PC-3 (cell line): ENCODE results near the gene CKAP5. TPM values are rescaled to one million over a fixed set of nuclear protein-coding genes. Genes with fewer than 3 reads are reported as not detected.

Source experiments
- ATAC-seq: fragments of 200-7000 bp; cut with Tn5 transposase; 2 replicates; pipeline ENCODE4 v1.9.1; 2020; ENCODE audit warnings: mild to moderate bottlenecking, moderate library complexity
- BruUV-seq: library from RNA; stranded (reverse); fragments of 400-500 nt; replicated peaks from 2 replicates; lab custom pipeline; 2021; lab: Mats Ljungman, UMichigan
- CTCF ChIA-PET: fragments of 300-600 bp; sonication (Branson Sonifier 250); formaldehyde crosslinking; loops from one replicate; lab custom pipeline; 2022; ENCODE audit warnings: antibody characterized with exemption; lab: Charles Lee
- POLR2A ChIA-PET: fragments of 300-600 bp; sonication (Branson Sonifier 250); formaldehyde crosslinking; loops from one replicate; lab custom pipeline; 2022; ENCODE audit warnings: antibody characterized with exemption; ENCODE audit not compliant: unreplicated experiment; lab: Charles Lee
- DNase-seq: peaks from one replicate; pipeline ENCODE4 v3.0.0-alpha.2; 2015
- H2AFZ ChIP-seq: fragments of 300-600 bp; sonication (generic); 2 replicates; pipeline ENCODE4 v1.6.0; 2016; ENCODE audit warnings: antibody characterized with exemption, low read length
- H3F3A ChIP-seq: fragments of 300-600 bp; sonication (generic); one replicate; pipeline ENCODE4 v1.6.0; 2017; ENCODE audit warnings: antibody characterized with exemption, low read length, control low read depth, mild to moderate bottlenecking; ENCODE audit not compliant: unreplicated experiment
- H3K27ac ChIP-seq: fragments of 300-600 bp; sonication (generic); 2 replicates; pipeline ENCODE4 v1.5.1; 2016; ENCODE audit warnings: mild to moderate bottlenecking, low read length
- H3K27me3 ChIP-seq: fragments of 300-600 bp; sonication (generic); 2 replicates; pipeline ENCODE4 v1.6.1; 2016; ENCODE audit warnings: low read length, mixed read lengths
- H3K36me3 ChIP-seq: fragments of 300-600 bp; sonication (generic); 2 replicates; pipeline ENCODE4 v1.6.1; 2016; ENCODE audit warnings: low read depth, mixed run types, low read length, mixed read lengths
- H3K4me1 ChIP-seq: fragments of 300-600 bp; sonication (generic); 2 replicates; pipeline ENCODE4 v1.5.1; 2016; ENCODE audit warnings: low read length; ENCODE audit not compliant: insufficient read depth
- H3K4me2 ChIP-seq: fragments of 300-600 bp; sonication (generic); 2 replicates; pipeline ENCODE4 v1.6.0; 2016; ENCODE audit warnings: low read length
- H3K4me3 ChIP-seq: fragments of 300-600 bp; sonication (generic); 2 replicates; pipeline ENCODE4 v1.5.1; 2016; ENCODE audit warnings: mild to moderate bottlenecking, low read length, mixed read lengths
- H3K79me2 ChIP-seq: fragments of 300-600 bp; sonication (generic); 2 replicates; pipeline ENCODE4 v1.6.1; 2017; ENCODE audit warnings: low read length, mixed read lengths
- H3K9ac ChIP-seq: fragments of 300-600 bp; sonication (generic); 2 replicates; pipeline ENCODE4 v1.6.0; 2016; ENCODE audit warnings: mild to moderate bottlenecking, low read length
- H3K9me2 ChIP-seq: fragments of 300-600 bp; sonication (generic); replicated peaks from 2 replicates; pipeline ENCODE4 v1.6.1; 2016; ENCODE audit warnings: mixed run types, low read length, mixed read lengths
- H3K9me3 ChIP-seq: fragments of 300-600 bp; sonication (generic); 2 replicates; pipeline ENCODE4 v1.6.1; 2016; ENCODE audit warnings: low read length, mixed read lengths
- H4K20me1 ChIP-seq: fragments of 300-600 bp; sonication (generic); 2 replicates; pipeline ENCODE4 v1.6.1; 2016; ENCODE audit warnings: low read length, mixed read lengths
- EZH2 ChIP-seq: fragments of 300-600 bp; sonication (generic); IDR thresholded peaks from one replicate; pipeline ENCODE4 v1.6.1; 2017; ENCODE audit warnings: antibody characterized with exemption, mild to moderate bottlenecking, low read length; ENCODE audit not compliant: unreplicated experiment
- EZH2phosphoT487 ChIP-seq: fragments of 300-600 bp; sonication (generic); IDR thresholded peaks from 2 replicates; pipeline ENCODE4 v1.6.1; 2018; ENCODE audit warnings: mild to moderate bottlenecking, antibody characterized with exemption, low read length, borderline replicate concordance
- intact Hi-C: fragments of 100-400 bp; cut with micrococcal nuclease; formaldehyde crosslinking; loops from 2 replicates; pipeline ENCODE4 v1.9.0; 2023
- total RNA-seq: library from RNA; depleted of rRNA; stranded (reverse); fragments of >200 nt; gene quantifications from 2 replicates; pipeline ENCODE4 v1.2.3, GENCODE V29; 2014
- TF ChIP-seq, protein P1 (sequence below): fragments of 300-600 bp; sonication (generic); conservative IDR thresholded peaks from 2 replicates; pipeline ENCODE4 v1.5.1; 2017; ENCODE audit warnings: antibody characterized with exemption, low read depth, mild to moderate bottlenecking, low read length

Gene CKAP5
- total RNA-seq, 1 experiment from 2014 or later = 86.4 TPM

DNA sequence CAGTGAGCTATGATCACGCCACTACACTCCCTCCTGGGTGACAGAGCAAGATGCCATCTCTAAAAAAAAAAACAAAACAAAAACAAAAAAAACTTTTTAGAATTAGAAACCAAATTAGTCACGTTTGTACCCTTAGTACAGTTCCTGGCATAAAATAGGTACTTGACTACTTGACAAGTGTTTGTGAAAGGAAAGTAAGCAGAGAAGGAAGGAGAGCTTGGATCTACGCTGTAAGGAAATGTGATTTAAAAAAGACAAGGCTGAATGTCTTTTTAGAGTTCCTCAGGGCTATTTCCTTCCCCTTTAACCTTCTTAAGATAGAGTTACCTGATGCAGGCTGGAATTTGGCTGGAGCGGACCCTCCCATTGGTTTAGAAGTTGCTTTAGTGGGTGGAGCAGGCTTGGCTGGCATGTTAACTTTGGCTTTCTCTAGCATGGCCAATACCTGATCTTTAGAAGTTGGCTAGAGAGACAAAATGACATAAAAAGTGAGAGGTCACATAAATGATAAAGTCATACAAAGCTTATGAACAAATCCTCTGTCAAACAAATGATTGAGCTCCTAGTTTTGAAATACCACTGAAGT lies 76.4 kb downstream of the CKAP5 start:
- Histone ChIP-seq H3K4me2 (no peak overlapping the region), H3F3A (no peaks in the 10 kb centered on the region), H4K20me1 (no peaks in the 10 kb centered on the region), H3K4me1 (no peaks in the 10 kb centered on the region), H3K9me2 (no peaks in the 10 kb centered on the region), H3K4me3 (no peak overlapping the region), H3K79me2 (no peaks in the 10 kb centered on the region), H3K27ac (no peak overlapping the region), H3K36me3 (peaks cover 51% of the 10 kb centered on the region), H3K9me3 (no peaks in the 10 kb centered on the region), H2AFZ (no peak overlapping the region), H3K27me3 (no peaks in the 10 kb centered on the region), H3K9ac (no peak overlapping the region)
- TF ChIP-seq EZH2 (no peak), EZH2phosphoT487 (no peak)
- TF ChIP-seq, protein P1, sequence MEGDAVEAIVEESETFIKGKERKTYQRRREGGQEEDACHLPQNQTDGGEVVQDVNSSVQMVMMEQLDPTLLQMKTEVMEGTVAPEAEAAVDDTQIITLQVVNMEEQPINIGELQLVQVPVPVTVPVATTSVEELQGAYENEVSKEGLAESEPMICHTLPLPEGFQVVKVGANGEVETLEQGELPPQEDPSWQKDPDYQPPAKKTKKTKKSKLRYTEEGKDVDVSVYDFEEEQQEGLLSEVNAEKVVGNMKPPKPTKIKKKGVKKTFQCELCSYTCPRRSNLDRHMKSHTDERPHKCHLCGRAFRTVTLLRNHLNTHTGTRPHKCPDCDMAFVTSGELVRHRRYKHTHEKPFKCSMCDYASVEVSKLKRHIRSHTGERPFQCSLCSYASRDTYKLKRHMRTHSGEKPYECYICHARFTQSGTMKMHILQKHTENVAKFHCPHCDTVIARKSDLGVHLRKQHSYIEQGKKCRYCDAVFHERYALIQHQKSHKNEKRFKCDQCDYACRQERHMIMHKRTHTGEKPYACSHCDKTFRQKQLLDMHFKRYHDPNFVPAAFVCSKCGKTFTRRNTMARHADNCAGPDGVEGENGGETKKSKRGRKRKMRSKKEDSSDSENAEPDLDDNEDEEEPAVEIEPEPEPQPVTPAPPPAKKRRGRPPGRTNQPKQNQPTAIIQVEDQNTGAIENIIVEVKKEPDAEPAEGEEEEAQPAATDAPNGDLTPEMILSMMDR = no peak
- BruUV-seq = no TSS peak
- DNase-seq = no peak
- no peak for ATAC-seq
- CTCF ChIA-PET = no interaction called here
- intact Hi-C loops = no loop called here
- POLR2A ChIA-PET = no interaction called here

DNA sequence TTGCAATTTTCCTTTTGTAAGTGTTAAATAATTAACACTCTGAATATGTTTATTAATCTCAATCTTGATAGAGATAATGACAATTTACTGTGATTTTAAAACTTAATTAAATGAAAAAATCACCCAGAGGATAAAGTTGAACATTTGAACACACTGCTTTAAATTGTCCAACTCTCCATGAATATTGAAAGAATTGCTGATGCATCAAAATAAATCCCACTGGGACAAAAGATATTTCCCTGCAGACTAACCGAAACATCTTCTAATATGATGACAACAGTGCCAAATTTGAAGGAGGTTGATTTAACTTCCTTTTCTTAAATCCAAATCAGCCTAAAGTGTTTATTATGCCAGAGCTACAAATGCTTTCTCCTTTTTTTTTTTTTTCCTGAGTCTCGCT lies 79.4 kb downstream of the CKAP5 start:
- POLR2A ChIA-PET = no interaction called here
- CTCF ChIA-PET = no interaction called here

DNA sequence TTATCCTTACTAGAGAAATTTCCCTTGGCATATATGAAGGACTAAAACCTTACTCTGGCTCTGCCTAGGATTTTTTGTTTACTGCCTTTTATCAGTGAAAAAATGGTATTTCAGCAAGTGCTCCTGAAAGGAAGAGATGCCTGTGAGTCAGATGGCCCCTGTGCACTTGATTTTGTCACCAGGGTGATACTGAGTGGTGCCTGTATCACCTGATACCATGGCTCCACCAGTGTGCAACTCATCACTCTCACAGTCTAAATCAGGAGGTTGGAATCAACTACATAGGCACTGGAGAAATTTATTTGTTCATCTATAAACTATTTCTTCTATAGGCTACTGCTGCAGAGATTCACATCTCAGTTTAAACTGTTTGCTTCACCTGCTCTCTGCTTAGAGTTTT lies 83.8 kb downstream of the CKAP5 start:
- DNase-seq = no peak
- H3K9me2 ChIP-seq = no peaks in the 10 kb centered on the region
- H3K36me3 ChIP-seq = peaks cover 70% of the 10 kb centered on the region
- intact Hi-C loops = no loop called here
- H3F3A ChIP-seq = no peaks in the 10 kb centered on the region
- H3K79me2 ChIP-seq = no peaks in the 10 kb centered on the region
- no peak overlapping the region for H3K9ac ChIP-seq
- no peaks in the 10 kb centered on the region for H3K27me3 ChIP-seq
- H3K4me2 ChIP-seq = no peak overlapping the region
- no peaks in the 10 kb centered on the region for H3K4me1 ChIP-seq
- no peak for TF ChIP-seq EZH2
- TF ChIP-seq EZH2phosphoT487 = no peak
- TF ChIP-seq, protein P1 = no peak
- no peak overlapping the region for H3K4me3 ChIP-seq
- no peaks in the 10 kb centered on the region for H4K20me1 ChIP-seq
- no peak for ATAC-seq
- no peak overlapping the region for H2AFZ ChIP-seq
- no peak overlapping the region for H3K27ac ChIP-seq
- POLR2A ChIA-PET = no interaction called here
- BruUV-seq = no TSS peak
- H3K9me3 ChIP-seq = no peaks in the 10 kb centered on the region
- CTCF ChIA-PET = no interaction called here

More for the DNA sequence above, 79.4 kb downstream of the CKAP5 start:
- H3K27ac ChIP-seq = no peak overlapping the region
- H3K4me2 ChIP-seq = no peak overlapping the region
- H3K4me3 ChIP-seq = no peak overlapping the region
- TF ChIP-seq EZH2 = no peak
- no peak for TF ChIP-seq EZH2phosphoT487
- TF ChIP-seq, protein P1 = no peak
- ATAC-seq (no peak), DNase-seq (no peak)
- no peaks in the 10 kb centered on the region for H3K79me2 ChIP-seq
- intact Hi-C loops = no loop called here
- H4K20me1 ChIP-seq = no peaks in the 10 kb centered on the region
- no peaks in the 10 kb centered on the region for H3K4me1 ChIP-seq
- peaks cover 67% of the 10 kb centered on the region for H3K36me3 ChIP-seq
- no peaks in the 10 kb centered on the region for H3K9me3 ChIP-seq
- no peak overlapping the region for H3K9ac ChIP-seq
- no peak overlapping the region for H2AFZ ChIP-seq
- H3K9me2 ChIP-seq = no peaks in the 10 kb centered on the region
- H3F3A ChIP-seq = no peaks in the 10 kb centered on the region
- H3K27me3 ChIP-seq = no peaks in the 10 kb centered on the region
- BruUV-seq = no TSS peak
